ENCODE measurements around the gene IL34.

Gene IL34

DNA sequence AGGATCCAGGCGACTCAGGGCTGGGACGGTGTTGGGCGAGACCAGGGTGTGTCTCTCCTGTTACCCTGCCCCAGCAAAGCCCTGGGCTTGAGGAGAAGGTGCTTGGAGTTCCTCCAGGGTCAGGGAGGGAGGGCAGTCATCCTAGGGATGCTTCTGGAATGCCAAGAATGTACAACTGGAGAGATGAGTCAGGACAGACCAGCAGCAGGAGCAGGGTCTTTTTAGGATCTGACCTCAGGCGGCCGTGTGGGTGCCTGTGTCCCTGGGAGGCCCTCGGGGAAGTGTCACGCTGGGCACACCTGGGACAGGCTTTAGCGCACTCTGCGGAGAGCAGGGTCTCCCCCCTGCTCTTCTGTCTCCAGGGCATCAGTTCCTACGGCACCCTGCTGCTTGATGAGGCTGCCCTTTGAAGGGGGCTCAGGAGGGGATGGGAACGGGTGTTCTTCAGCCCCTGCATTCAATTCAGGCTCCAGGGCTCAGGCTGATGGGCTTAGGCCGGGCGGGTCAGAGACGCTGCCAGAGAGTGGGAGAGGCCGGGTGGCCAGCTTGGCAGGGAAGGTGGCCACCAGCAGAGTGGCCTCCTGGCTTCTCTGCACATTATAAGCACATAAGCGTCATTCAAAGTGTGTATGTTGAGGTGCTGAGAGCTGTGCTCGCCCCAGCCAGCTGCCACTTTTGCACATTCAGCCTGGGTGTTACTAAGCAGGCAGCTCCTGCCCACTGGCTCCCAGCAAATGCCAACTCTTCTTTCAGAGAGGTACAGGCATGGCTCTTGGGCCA lies 47.9 kb downstream of the IL34 start:
- TF ChIP-seq, protein P1, sequence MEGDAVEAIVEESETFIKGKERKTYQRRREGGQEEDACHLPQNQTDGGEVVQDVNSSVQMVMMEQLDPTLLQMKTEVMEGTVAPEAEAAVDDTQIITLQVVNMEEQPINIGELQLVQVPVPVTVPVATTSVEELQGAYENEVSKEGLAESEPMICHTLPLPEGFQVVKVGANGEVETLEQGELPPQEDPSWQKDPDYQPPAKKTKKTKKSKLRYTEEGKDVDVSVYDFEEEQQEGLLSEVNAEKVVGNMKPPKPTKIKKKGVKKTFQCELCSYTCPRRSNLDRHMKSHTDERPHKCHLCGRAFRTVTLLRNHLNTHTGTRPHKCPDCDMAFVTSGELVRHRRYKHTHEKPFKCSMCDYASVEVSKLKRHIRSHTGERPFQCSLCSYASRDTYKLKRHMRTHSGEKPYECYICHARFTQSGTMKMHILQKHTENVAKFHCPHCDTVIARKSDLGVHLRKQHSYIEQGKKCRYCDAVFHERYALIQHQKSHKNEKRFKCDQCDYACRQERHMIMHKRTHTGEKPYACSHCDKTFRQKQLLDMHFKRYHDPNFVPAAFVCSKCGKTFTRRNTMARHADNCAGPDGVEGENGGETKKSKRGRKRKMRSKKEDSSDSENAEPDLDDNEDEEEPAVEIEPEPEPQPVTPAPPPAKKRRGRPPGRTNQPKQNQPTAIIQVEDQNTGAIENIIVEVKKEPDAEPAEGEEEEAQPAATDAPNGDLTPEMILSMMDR (IDR thresholded peaks at IDR 0.05; ENCODE audit: insufficient read depth, missing control alignments), result no peak
- FAIRE-seq, result no peak
- no peak for DNase-seq (ENCODE audit: insufficient read length, low spot score)

DNA sequence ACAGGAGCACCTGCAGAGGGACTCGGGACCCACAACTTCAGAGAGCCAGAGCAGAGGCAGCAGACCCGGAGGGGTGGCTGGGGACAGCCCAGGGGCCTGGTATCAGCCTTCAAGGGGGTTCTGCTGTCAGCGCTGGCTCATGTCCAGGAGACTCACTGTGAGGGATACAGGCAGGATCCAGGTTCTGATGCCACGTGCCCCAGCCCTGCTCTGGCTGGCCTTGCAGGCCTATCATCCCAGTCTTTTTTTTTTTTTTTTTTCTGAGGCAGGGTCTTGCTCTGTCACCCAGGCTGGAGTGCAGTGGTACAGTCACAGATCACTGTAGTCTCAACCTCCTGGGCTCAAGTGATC lies 48.5 kb downstream of the IL34 start:
- TF ChIP-seq, protein P1 (IDR thresholded peaks at IDR 0.05; ENCODE audit: insufficient read depth, missing control alignments), result no peak
- FAIRE-seq, result no peak
- DNase-seq (ENCODE audit: insufficient read length, low spot score), result no peak

DNA sequence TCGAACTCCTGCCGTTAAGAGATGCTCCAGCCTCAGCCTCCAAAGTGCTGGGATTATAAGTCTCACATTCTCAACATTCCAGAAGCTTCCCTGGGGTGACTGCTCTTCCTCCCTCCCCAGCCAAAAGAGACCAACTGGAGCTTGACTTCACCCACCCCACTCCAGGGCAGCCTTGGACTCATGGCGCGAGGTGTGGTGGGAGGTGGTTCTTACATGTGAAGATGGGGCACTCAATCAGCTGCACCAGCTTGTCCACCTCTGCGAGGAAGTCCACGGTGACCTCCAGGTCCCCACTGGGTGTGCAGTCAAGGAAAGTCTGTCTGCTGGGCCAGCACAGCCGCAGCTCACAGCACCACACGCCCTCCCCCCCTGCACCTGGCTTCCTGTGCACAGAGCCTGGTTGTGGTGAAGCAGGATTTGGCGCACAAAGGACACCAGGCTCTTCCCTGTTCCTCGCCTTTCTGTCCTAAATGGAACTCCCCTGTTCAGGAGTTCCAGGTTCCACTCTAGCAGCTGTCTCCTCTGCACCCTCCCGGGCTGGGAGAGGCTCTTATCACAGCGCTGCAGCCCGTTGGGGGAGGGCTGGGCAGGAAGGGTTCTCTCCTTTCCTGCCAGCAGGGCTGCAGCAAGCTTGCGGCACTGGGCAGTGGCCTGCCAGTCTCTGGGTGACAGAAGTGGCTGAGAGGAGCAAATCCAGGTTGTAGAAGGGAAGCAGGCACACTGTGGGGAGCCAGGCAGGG lies 49.1 kb downstream of the IL34 start:
- no peak for FAIRE-seq
- DNase-seq (ENCODE audit: insufficient read length, low spot score), result no peak
- TF ChIP-seq, protein P1 (IDR thresholded peaks at IDR 0.05; ENCODE audit: insufficient read depth, missing control alignments), result no peak

DNA sequence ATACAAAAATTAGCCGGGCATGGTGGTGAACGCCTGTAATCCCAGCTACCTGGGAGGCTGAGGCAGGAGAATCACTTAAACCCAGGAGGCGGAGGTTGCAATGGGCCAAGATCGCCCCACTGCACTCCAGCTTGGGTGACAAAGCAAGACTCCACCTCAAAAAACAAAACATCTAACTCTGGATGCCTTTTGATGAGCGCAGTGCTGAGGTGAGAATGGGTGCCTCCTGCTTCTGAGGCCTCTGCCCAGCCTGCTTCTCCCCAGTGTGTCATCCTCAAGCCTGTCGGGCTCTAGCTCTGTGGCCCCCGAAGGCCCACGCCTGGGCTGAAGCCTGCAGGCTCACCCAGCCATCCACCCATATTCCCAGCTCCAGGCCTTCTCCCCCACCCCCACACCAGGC lies 50.0 kb downstream of the IL34 start:
- TF ChIP-seq, protein P1 (IDR thresholded peaks at IDR 0.05; ENCODE audit: insufficient read depth, missing control alignments), result no peak
- no peak for FAIRE-seq
- no peak for DNase-seq (ENCODE audit: insufficient read length, low spot score)

DNA sequence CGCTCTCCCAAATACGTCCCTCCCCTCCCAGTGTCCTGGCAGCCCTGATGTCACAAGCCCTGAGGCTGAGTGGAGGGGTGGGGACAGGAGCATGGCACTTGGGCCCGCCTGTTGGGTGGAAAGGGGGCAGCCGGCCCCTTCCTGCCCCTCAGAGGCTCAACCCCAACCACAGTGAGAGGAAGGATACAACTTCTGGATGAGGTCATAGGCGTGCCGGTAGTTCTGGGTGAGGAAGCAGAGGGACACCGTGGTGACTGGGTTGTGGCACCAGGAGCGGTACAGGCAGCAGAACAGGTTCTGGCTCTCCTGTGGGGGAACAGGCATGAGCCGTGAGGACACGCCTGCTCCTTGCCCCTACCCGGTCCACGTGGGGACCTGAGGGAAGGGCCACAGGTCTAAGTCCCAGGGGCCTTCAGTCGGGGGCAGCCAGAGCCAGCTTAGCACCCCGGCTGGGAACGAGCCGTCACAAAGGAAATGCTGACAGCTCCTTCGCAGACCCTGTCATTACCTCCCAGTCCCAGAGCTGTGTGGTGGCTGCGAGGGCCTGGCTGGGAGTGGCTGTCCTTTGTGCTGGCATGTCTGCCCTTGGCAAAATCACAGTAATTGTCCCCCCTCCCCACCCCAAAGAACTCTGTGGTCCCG lies 50.7 kb downstream of the IL34 start:
- TF ChIP-seq, protein P1 (IDR thresholded peaks at IDR 0.05; ENCODE audit: insufficient read depth, missing control alignments), result no peak
- no peak for FAIRE-seq
- no peak for DNase-seq (ENCODE audit: insufficient read length, low spot score)

DNA sequence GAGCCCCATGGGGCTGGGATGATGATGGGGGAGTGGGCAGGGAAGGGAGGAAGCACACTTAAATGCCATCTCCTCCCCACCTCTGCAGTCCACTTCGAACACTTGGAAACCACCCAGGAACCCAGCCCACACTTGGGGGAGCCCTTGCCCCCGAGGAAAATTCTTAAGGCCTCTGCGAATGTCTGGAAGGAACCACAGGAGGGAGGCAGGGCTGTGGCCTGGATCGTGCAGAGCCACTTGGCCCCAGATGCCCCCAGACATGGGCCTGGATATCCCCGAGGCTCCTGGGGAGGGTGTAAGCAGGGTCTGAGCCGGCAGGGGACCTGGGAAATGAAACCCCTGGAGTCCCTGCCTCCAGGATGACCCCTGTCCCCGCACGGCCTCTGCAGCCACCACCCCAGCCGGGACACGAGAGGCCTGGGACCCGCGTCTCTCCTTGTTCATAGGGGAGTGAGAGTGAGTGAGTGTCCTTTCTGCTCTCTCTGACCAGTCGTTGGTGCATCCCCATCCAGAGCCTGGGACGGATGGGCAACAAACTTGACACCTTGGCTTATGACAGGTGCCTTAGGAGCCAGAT lies 51.3 kb downstream of the IL34 start:
- TF ChIP-seq, protein P1 (IDR thresholded peaks at IDR 0.05; ENCODE audit: insufficient read depth, missing control alignments), result no peak
- FAIRE-seq, result no peak

More for the DNA sequence above, 51.3 kb downstream of the IL34 start:
- DNase-seq (ENCODE audit: insufficient read length, low spot score), result no peak
